A549 treated with RU486 at 1 μM for 4 hours (cell line): ENCODE results near the gene PIK3R2. TPM values are rescaled to one million over a fixed set of nuclear protein-coding genes. Genes with fewer than 3 reads are reported as not detected.

Experiments
- total RNA-seq: library from RNA; stranded (reverse); fragments of 200-300 nt; extraction: Qiagen RNA extraction; gene quantifications from 5 replicates; pipeline ENCODE4 v1.2.3, GENCODE V29; 2022; ENCODE audit warnings: low read depth

PIK3R2 gene
- 3.0 to 13.4 TPM (median 9.3 TPM) in 5 replicates for total RNA-seq

GRCh38 chr19:18152817-18153555 is at the start of gene PIK3R2:
TSS of gene PIK3R2 (plus strand) at chr19:18153163. CDS start at chr19:18155880, 2,717 bp downstream.

GRCh38 chr19:18173572-18174288 is 20.8 kb downstream of the PIK3R2 start, which contains the start of gene IFI30:
TSS of gene IFI30 (plus strand) at chr19:18173813. CDS start at chr19:18173842, 29 bp downstream.

GRCh38 chr19:18192673-18193387 is 39.9 kb downstream of the PIK3R2 start, which contains the start of gene MPV17L2:
TSS of gene MPV17L2 (plus strand) at chr19:18193218. CDS start at chr19:18193282, 64 bp downstream.

GRCh38 chr19:18203863-18204393 is 51.0 kb downstream of the PIK3R2 start, which contains the start of gene RAB3A:
TSS of gene RAB3A (minus strand) at chr19:18204042. CDS start at chr19:18202740, 1,302 bp downstream.

Other genes starting within 250 kb of the PIK3R2 start
- 101 to 120 TPM (median 112 TPM) in 5 replicates for gene CCDC124, start 220.1 kb upstream of the PIK3R2 start, total RNA-seq
- gene KCNN1, start 186.1 kb upstream of the PIK3R2 start, total RNA-seq: 0.38 to 0.98 TPM (median 0.47 TPM) in 5 replicates
- gene ARRDC2, start 145.0 kb upstream of the PIK3R2 start, total RNA-seq: 18.4 to 28.5 TPM (median 27.6 TPM) in 5 replicates
- not detected in 5 replicates for gene IL12RB1, start 66.2 kb upstream of the PIK3R2 start, total RNA-seq
- gene MAST3, start 55.4 kb upstream of the PIK3R2 start, total RNA-seq: 1.6 to 2.2 TPM (median 1.8 TPM) in 5 replicates
- gene IFI30, start 20.6 kb downstream of the PIK3R2 start, total RNA-seq: 10.4 to 22.0 TPM (median 15.3 TPM) in 5 replicates
- 9.0 to 13.3 TPM (median 10.7 TPM) in 5 replicates for gene MPV17L2, start 40.1 kb downstream of the PIK3R2 start, total RNA-seq
- gene RAB3A, start 50.9 kb downstream of the PIK3R2 start, total RNA-seq: 0.53 to 1.1 TPM (median 0.57 TPM) in 5 replicates
- 0.27 to 0.50 TPM in 2 of 5 replicates, not detected in the others for gene PDE4C, start 73.3 kb downstream of the PIK3R2 start, total RNA-seq
- gene IQCN, start 121.3 kb downstream of the PIK3R2 start, total RNA-seq: 0.32 to 0.49 TPM (median 0.40 TPM) in 5 replicates
- 35.1 to 63.5 TPM (median 51.7 TPM) in 5 replicates for gene JUND, start 128.5 kb downstream of the PIK3R2 start, total RNA-seq
- 228 to 256 TPM (median 239 TPM) in 5 replicates for gene LSM4, start 169.9 kb downstream of the PIK3R2 start, total RNA-seq
- gene PGPEP1, start 187.4 kb downstream of the PIK3R2 start, total RNA-seq: 2.6 to 3.1 TPM (median 2.6 TPM) in 5 replicates
- 30.3 to 66.7 TPM (median 56.0 TPM) in 5 replicates for gene GDF15, start 233.0 kb downstream of the PIK3R2 start, total RNA-seq
- gene LRRC25, start 244.5 kb downstream of the PIK3R2 start, total RNA-seq: not detected in 5 replicates